ENCODE data around the gene RIMBP2. TPM values are rescaled to one million over a fixed set of nuclear protein-coding genes. Genes with fewer than 3 reads are reported as not detected.

RIMBP2 gene
- total RNA-seq, 1 experiment from 2014 or later, result not detected

- BruUV-seq (replicated peaks), result no TSS peak
- TF ChIP-seq, protein P1, sequence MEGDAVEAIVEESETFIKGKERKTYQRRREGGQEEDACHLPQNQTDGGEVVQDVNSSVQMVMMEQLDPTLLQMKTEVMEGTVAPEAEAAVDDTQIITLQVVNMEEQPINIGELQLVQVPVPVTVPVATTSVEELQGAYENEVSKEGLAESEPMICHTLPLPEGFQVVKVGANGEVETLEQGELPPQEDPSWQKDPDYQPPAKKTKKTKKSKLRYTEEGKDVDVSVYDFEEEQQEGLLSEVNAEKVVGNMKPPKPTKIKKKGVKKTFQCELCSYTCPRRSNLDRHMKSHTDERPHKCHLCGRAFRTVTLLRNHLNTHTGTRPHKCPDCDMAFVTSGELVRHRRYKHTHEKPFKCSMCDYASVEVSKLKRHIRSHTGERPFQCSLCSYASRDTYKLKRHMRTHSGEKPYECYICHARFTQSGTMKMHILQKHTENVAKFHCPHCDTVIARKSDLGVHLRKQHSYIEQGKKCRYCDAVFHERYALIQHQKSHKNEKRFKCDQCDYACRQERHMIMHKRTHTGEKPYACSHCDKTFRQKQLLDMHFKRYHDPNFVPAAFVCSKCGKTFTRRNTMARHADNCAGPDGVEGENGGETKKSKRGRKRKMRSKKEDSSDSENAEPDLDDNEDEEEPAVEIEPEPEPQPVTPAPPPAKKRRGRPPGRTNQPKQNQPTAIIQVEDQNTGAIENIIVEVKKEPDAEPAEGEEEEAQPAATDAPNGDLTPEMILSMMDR (IDR thresholded peaks at IDR 0.05; ENCODE audit: insufficient read depth in 1 of 2, low read depth in 1 of 2, low read length in 1 of 2, severe bottlenecking in 1 of 2, unreplicated experiment in 1 of 2), result no peak
- no peaks in the 10 kb centered on the region for H3K9me3 ChIP-seq
- no peaks in the 10 kb centered on the region for H3K27me3 ChIP-seq (replicated peaks; ENCODE audit: control insufficient read depth, insufficient read depth, low read length)
- intact Hi-C loops (cut with micrococcal nuclease; ENCODE audit: unreplicated experiment), result no loop called here
- H3K9me3 Mint-ChIP-seq (ENCODE audit: unreplicated experiment), result no peaks in the 10 kb centered on the region
- ChIA-PET CTCF (no interaction called here), POLR2A (no interaction called here)
- H3K4me1 Mint-ChIP-seq (ENCODE audit: low read depth, unreplicated experiment), result peaks cover 9% of the 10 kb centered on the region
- H3K27me3 Mint-ChIP-seq (ENCODE audit: insufficient read depth, unreplicated experiment), result no peaks in the 10 kb centered on the region
- H3K4me1 ChIP-seq, result peaks cover 13% of the 10 kb centered on the region
- H3K36me3 Mint-ChIP-seq (ENCODE audit: insufficient read depth, unreplicated experiment), result peaks cover 4% of the 10 kb centered on the region
- H3K4me3 Mint-ChIP-seq (ENCODE audit: unreplicated experiment), result no peak overlapping the region
- no peak overlapping the region for H3K4me3 ChIP-seq (ENCODE audit: low read depth, low read length)
- H3K36me3 ChIP-seq (ENCODE audit: control insufficient read depth, insufficient read depth, low read length), result no peaks in the 10 kb centered on the region
- peak overlapping the region; percentile 29 for H3K27ac Mint-ChIP-seq (ENCODE audit: unreplicated experiment)
- DNase-seq, result peak in 1 of 2 experiments; percentile 23
Measured at GRCh38 chr12:130364578-130364977, 351.5 kb downstream of the RIMBP2 start.

DNA sequence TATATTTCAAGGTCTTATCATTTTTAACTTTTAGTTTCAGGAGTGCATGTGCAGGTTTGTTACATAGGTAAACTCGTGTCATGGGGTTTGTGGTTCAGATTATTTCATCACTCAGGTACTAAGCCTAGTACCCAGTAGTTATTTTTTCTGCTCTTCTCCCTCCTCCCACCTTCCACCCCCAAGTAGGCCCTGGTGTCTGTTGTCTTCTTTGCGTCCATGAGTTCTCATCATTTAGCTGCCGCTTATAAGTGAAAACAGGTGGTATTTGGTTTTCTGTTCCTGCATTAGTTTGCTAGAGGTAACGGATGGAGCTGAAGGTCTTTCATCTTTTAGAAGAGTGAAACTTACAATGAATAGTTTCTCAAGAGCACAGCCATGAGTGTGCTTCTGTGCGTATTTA lies 354.0 kb downstream of the RIMBP2 start:
- Mint-ChIP-seq H3K27ac (ENCODE audit: unreplicated experiment) (no peak overlapping the region), H3K4me1 (ENCODE audit: low read depth, unreplicated experiment) (peaks cover 9% of the 10 kb centered on the region), H3K27me3 (ENCODE audit: insufficient read depth, unreplicated experiment) (no peaks in the 10 kb centered on the region), H3K9me3 (ENCODE audit: unreplicated experiment) (no peaks in the 10 kb centered on the region), H3K36me3 (ENCODE audit: insufficient read depth, unreplicated experiment) (no peaks in the 10 kb centered on the region), H3K4me3 (ENCODE audit: unreplicated experiment) (no peak overlapping the region)
- H3K4me3 ChIP-seq (ENCODE audit: low read depth, low read length), result no peak overlapping the region
- ChIA-PET POLR2A (no interaction called here), CTCF (no interaction called here)
- H3K27me3 ChIP-seq (replicated peaks; ENCODE audit: control insufficient read depth, insufficient read depth, low read length), result no peaks in the 10 kb centered on the region
- peaks cover 13% of the 10 kb centered on the region for H3K4me1 ChIP-seq
- TF ChIP-seq, protein P1 (IDR thresholded peaks at IDR 0.05; ENCODE audit: insufficient read depth in 1 of 2, low read depth in 1 of 2, low read length in 1 of 2, severe bottlenecking in 1 of 2, unreplicated experiment in 1 of 2), result no peak
- intact Hi-C loops (cut with micrococcal nuclease; ENCODE audit: unreplicated experiment), result no loop called here
- no TSS peak for BruUV-seq (replicated peaks)
- no peaks in the 10 kb centered on the region for H3K9me3 ChIP-seq
- no peak for DNase-seq
- no peaks in the 10 kb centered on the region for H3K36me3 ChIP-seq (ENCODE audit: control insufficient read depth, insufficient read depth, low read length)

GRCh38 chr12:130357729-130358330 lies 358.3 kb downstream of the RIMBP2 start:
- Mint-ChIP-seq H3K9me3 (ENCODE audit: unreplicated experiment) (no peaks in the 10 kb centered on the region), H3K36me3 (ENCODE audit: insufficient read depth, unreplicated experiment) (peaks cover 7% of the 10 kb centered on the region), H3K27me3 (ENCODE audit: insufficient read depth, unreplicated experiment) (no peaks in the 10 kb centered on the region), H3K4me1 (ENCODE audit: low read depth, unreplicated experiment) (no peaks in the 10 kb centered on the region), H3K4me3 (ENCODE audit: unreplicated experiment) (no peak overlapping the region), H3K27ac (ENCODE audit: unreplicated experiment) (no peak overlapping the region)
- Histone ChIP-seq H3K4me3 (ENCODE audit: low read depth, low read length) (no peak overlapping the region), H3K4me1 (no peaks in the 10 kb centered on the region), H3K36me3 (ENCODE audit: control insufficient read depth, insufficient read depth, low read length) (no peaks in the 10 kb centered on the region), H3K9me3 (no peaks in the 10 kb centered on the region), H3K27me3 (replicated peaks; ENCODE audit: control insufficient read depth, insufficient read depth, low read length) (no peaks in the 10 kb centered on the region)
- DNase-seq, result no peak
- ChIA-PET POLR2A (no interaction called here), CTCF (no interaction called here)
- no TSS peak for BruUV-seq (replicated peaks)
- intact Hi-C loops (cut with micrococcal nuclease; ENCODE audit: unreplicated experiment), result no loop called here
- TF ChIP-seq, protein P1 (IDR thresholded peaks at IDR 0.05; ENCODE audit: insufficient read depth in 1 of 2, low read depth in 1 of 2, low read length in 1 of 2, severe bottlenecking in 1 of 2, unreplicated experiment in 1 of 2), result no peak

Measured in Caco-2 (cell line).